Testis (tissue), 2 donors: ENCODE results near the gene CCL18.
"Not testable (repeated sequence)": the region's sequence is repeated elsewhere in the genome, so short reads cannot be mapped to it uniquely, and the experiment has no call there.

ENCODE experiments used
- POLR2A ChIP-seq: fragments of 450-650 bp; IDR thresholded peaks from one replicate; pipeline ENCODE4 v1.6.1; 2017; ENCODE audit warnings: antibody characterized with exemption, mild to moderate bottlenecking, moderate library complexity
- TF ChIP-seq, protein P1 (sequence below), 3 experiments: fragments of 450-650 bp in 2 of 3; fragments of 200-600 bp in 1 of 3; sonication (generic) in 1 of 3; IDR thresholded peaks; one replicate each; pipeline ENCODE4 v1.5.1; 2016 to 2019; ENCODE audit warnings: antibody characterized with exemption in 3 of 3, mild to moderate bottlenecking in 2 of 3, moderate library complexity in 1 of 3

DNA sequence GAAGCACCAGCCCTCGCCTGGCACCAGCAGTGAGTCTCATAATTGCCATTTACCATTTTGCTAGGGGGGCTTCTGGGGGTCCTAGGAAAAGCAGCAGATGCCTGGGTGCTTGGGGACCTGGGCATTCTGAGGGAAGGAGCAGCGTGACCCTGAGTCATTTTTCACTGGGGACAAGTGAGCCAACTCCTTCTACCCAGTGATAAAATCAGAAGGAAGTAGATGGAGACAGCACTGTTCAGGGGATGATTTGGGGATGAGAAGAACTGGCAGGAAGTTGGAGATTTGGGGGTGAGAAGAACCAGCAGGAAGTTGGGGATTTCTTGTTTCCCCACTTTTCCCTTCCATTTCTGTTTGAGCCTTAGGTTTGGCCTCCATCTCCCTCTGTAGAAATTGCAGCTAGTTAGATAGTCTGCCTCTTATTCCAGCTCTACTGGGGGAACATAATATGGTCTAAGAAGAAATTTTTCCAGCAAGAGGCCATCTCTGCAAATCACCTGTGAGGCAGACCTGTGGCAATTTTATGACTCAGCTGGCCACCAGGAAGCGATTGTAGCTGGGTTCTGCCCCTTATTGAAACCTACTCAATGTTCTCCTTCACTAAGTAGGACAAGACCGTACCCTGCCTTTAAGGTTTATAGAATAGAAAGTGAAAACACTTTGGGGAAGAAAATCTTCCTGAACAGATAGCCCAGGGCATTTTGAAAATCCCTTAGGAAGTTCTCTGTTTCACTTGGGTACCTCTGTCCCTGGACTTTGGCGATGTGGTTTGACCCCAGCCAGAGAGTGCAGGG lies 17.8 kb downstream of the CCL18 start:
- TF ChIP-seq POLR2A, result not testable (repeated sequence)
- TF ChIP-seq, protein P1, sequence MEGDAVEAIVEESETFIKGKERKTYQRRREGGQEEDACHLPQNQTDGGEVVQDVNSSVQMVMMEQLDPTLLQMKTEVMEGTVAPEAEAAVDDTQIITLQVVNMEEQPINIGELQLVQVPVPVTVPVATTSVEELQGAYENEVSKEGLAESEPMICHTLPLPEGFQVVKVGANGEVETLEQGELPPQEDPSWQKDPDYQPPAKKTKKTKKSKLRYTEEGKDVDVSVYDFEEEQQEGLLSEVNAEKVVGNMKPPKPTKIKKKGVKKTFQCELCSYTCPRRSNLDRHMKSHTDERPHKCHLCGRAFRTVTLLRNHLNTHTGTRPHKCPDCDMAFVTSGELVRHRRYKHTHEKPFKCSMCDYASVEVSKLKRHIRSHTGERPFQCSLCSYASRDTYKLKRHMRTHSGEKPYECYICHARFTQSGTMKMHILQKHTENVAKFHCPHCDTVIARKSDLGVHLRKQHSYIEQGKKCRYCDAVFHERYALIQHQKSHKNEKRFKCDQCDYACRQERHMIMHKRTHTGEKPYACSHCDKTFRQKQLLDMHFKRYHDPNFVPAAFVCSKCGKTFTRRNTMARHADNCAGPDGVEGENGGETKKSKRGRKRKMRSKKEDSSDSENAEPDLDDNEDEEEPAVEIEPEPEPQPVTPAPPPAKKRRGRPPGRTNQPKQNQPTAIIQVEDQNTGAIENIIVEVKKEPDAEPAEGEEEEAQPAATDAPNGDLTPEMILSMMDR (IDR thresholded peaks at IDR 0.05), result not testable (repeated sequence)
